HG03439 (cell line): ENCODE results near the gene MBD6.
"Not testable (repeated sequence)": the region's sequence is repeated elsewhere in the genome, so short reads cannot be mapped to it uniquely, and the experiment has no call there.

ENCODE experiments used
- ATAC-seq: cut with Tn5 transposase; IDR thresholded peaks from one replicate; pipeline ENCODE4 v1.9.1; 2021; ENCODE audit warnings: mild to moderate bottlenecking, moderate library complexity; ENCODE audit not compliant: unreplicated experiment

Gene MBD6

GRCh38 chr12:57514720-57515407, 7.8 kb upstream of the MBD6 start:
- ATAC-seq, result no peak

- ATAC-seq, result no peak
These were observed 7.2 kb upstream of the MBD6 start for GRCh38 chr12:57515408-57515933.

GRCh38 chr12:57515934-57516541, 6.6 kb upstream of the MBD6 start:
- no peak for ATAC-seq

GRCh38 chr12:57516617-57517153, 5.9 kb upstream of the MBD6 start:
- ATAC-seq, result no peak

GRCh38 chr12:57517187-57517586, 5.4 kb upstream of the MBD6 start:
- ATAC-seq, result no peak

GRCh38 chr12:57517718-57518117, 4.9 kb upstream of the MBD6 start:
- ATAC-seq, result not testable (repeated sequence)

GRCh38 chr12:57518176-57518919, 4.3 kb upstream of the MBD6 start:
- no peak for ATAC-seq

- no peak for ATAC-seq
These were observed 3.5 kb upstream of the MBD6 start for GRCh38 chr12:57518920-57519795.

GRCh38 chr12:57519796-57520052, 2.9 kb upstream of the MBD6 start:
- ATAC-seq, result no peak

GRCh38 chr12:57520053-57520818, 2.4 kb upstream of the MBD6 start, which contains the start of gene DDIT3:
Gene DDIT3 (minus strand): TSS chr12:57520514. CDS start chr12:57517406, 3,108 bp downstream.
- ATAC-seq, result peak; percentile 52

- no peak for ATAC-seq
These were observed 1.1 kb upstream of the MBD6 start for GRCh38 chr12:57521525-57522010.

- ATAC-seq, result no peak
These were observed 472 bp downstream of the MBD6 start for GRCh38 chr12:57522887-57523705.

GRCh38 chr12:57523706-57524614, 1.3 kb downstream of the MBD6 start:
- no peak for ATAC-seq

- no peak for ATAC-seq
These were observed 2.4 kb downstream of the MBD6 start for GRCh38 chr12:57524814-57525614.

- no peak for ATAC-seq
These were observed 3.2 kb downstream of the MBD6 start for GRCh38 chr12:57525615-57526383.

- ATAC-seq, result no peak
These were observed 4.0 kb downstream of the MBD6 start for GRCh38 chr12:57526477-57527126.
